Measurements from ENCODE around the gene MYH14. TPM values are rescaled to one million over a fixed set of nuclear protein-coding genes. Genes with fewer than 3 reads are reported as not detected.

Gene MYH14
- total RNA-seq, 2 experiments from 2014 or later = not detected

DNA sequence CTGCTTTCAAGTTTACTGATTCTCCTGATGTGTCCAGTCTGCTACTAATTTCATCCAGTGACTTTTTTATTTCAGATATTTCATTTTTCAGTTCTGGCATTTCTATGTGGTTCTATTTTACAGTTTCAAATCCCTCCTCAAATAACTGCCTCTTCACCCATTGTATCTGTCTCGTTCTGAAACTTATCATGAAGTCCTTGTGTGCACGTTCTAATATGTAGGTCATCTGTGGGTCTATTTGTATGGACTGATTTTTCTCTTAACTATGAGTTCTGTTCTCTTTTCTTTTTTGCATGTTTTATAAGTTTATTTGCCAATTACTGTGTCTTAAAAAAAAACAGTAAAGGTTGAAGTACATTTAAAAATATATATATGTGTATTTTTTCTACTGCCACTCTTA, 82.4 kb downstream of the MYH14 start:
- ATAC-seq (no peak), DNase-seq (no peak)
- peaks cover 23% of the 10 kb centered on the region for H3K27me3 Mint-ChIP-seq
- ChIA-PET CTCF (no interaction called here), POLR2A (no interaction called here)
- no peak overlapping the region for H3K4me3 Mint-ChIP-seq
- intact Hi-C loops (cut with DNase I, micrococcal nuclease) = no loop called here
- peaks cover 2% of the 10 kb centered on the region for H3K4me1 Mint-ChIP-seq
- H3K9me3 Mint-ChIP-seq (ENCODE audit: low read depth) = peaks cover 11% of the 10 kb centered on the region
- H3K36me3 Mint-ChIP-seq (ENCODE audit: low read depth) = no peaks in the 10 kb centered on the region
- no peak overlapping the region for H3K27ac Mint-ChIP-seq

DNA sequence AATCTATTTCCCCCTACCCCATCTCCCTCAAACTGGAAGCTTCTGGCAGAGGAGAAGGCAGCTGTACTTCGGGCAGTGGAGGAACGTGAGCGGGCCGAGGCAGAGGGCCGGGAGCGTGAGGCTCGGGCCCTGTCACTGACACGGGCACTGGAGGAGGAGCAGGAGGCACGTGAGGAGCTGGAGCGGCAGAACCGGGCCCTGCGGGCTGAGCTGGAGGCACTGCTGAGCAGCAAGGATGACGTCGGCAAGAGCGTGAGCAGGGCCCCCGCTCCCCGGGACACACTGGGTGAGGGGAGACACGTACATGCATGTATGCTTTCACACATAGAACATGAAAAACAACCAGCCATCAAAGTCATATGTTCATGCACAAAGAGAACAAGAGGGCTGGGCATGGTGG, 83.0 kb downstream of the MYH14 start:
- H3K9me3 Mint-ChIP-seq (ENCODE audit: low read depth) = peaks cover 11% of the 10 kb centered on the region
- no peaks in the 10 kb centered on the region for H3K36me3 Mint-ChIP-seq (ENCODE audit: low read depth)
- H3K4me3 Mint-ChIP-seq = no peak overlapping the region
- DNase-seq = no peak
- H3K4me1 Mint-ChIP-seq = peaks cover 2% of the 10 kb centered on the region
- ATAC-seq = no peak
- H3K27ac Mint-ChIP-seq = no peak overlapping the region
- intact Hi-C loops (cut with DNase I, micrococcal nuclease) = no loop called here
- POLR2A ChIA-PET = no interaction called here
- CTCF ChIA-PET = no interaction called here
- peaks cover 23% of the 10 kb centered on the region for H3K27me3 Mint-ChIP-seq

DNA sequence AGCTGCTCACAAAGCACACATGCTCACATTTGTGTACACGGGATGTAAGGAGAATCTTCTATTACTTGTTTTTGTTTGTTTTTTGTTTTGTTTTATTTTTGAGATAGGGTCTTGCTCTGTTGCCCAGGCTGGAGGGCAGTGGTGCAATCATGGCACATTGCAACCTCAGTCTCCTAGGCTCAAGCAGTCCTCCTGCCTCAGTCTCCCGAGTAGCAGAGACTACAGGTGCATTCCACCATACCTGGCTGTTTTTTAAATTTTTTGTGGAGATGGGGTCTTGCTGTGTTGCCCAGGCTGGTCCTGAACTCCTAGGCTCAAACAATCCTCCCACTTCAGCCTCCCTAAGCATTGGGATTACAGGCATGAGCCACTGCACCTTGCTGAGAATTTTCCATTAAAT, 83.9 kb downstream of the MYH14 start:
- intact Hi-C loops (cut with DNase I, micrococcal nuclease) = no loop called here
- Mint-ChIP-seq H3K9me3 (ENCODE audit: low read depth) (peaks cover 11% of the 10 kb centered on the region), H3K4me3 (no peak overlapping the region), H3K4me1 (peaks cover 2% of the 10 kb centered on the region), H3K27me3 (peaks cover 23% of the 10 kb centered on the region), H3K36me3 (ENCODE audit: low read depth) (no peaks in the 10 kb centered on the region), H3K27ac (no peak overlapping the region)
- no peak for DNase-seq
- ChIA-PET POLR2A (no interaction called here), CTCF (no interaction called here)
- ATAC-seq = no peak

DNA sequence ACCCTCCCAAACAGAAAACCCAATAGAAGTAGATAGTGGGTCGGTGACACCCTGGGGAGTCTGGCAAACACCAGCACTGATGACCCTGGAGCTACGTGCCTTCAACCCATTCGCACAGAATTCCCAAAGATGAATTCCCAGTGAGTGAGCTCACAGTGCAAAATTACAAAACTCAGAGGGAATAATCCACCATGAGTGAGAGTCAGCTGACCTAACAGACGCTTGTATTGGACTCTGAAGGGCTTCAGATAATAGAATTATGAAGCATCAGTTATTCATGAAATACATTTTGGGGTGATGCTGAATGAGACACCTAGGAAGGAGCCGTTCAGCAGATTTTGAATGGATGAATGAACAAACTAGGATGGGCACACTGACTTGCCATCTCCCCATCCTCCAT, 85.5 kb downstream of the MYH14 start:
- POLR2A ChIA-PET = no interaction called here
- Mint-ChIP-seq H3K36me3 (ENCODE audit: low read depth) (no peaks in the 10 kb centered on the region), H3K27me3 (peaks cover 34% of the 10 kb centered on the region), H3K4me3 (no peak overlapping the region), H3K9me3 (ENCODE audit: low read depth) (peaks cover 11% of the 10 kb centered on the region), H3K4me1 (no peaks in the 10 kb centered on the region), H3K27ac (no peak overlapping the region)
- intact Hi-C loops (cut with DNase I, micrococcal nuclease) = no loop called here
- no peak for ATAC-seq
- no peak for DNase-seq
- CTCF ChIA-PET = interaction anchor here (0.7 to 0.8 kb wide), 2 partner anchors 10 kb away, joined by 3 read pairs; no protein-coding TSS in a partner anchor

DNA sequence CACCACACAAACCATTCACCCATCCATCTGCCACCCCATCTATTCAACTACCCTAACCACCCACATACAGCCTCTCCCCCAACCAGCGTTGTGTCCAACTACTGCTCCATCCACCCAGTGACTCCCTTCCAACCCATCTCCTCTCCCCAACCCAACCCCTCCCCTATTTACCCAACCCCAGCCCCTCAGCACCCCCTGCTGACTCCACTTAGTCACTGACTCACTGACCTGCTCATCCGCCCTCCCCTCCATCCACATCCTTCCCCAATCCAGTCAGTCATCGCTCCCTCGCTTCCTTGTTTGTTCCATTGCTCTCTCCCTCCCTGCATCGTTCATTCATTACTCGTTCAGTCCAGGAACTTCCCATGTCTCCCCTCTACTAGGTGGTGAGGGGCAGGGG, 86.6 kb downstream of the MYH14 start:
- ChIA-PET POLR2A (no interaction called here), CTCF (interaction anchor here (0.7 kb wide), 1 partner anchor 68 kb away, joined by 3 read pairs; no protein-coding TSS in a partner anchor)
- Mint-ChIP-seq H3K27me3 (peaks cover 35% of the 10 kb centered on the region), H3K4me1 (no peaks in the 10 kb centered on the region), H3K9me3 (ENCODE audit: low read depth) (peaks cover 11% of the 10 kb centered on the region), H3K27ac (no peak overlapping the region), H3K4me3 (no peak overlapping the region), H3K36me3 (ENCODE audit: low read depth) (no peaks in the 10 kb centered on the region)
- intact Hi-C loops (cut with DNase I, micrococcal nuclease) = no loop called here
- ATAC-seq = no peak
- DNase-seq = no peak

DNA sequence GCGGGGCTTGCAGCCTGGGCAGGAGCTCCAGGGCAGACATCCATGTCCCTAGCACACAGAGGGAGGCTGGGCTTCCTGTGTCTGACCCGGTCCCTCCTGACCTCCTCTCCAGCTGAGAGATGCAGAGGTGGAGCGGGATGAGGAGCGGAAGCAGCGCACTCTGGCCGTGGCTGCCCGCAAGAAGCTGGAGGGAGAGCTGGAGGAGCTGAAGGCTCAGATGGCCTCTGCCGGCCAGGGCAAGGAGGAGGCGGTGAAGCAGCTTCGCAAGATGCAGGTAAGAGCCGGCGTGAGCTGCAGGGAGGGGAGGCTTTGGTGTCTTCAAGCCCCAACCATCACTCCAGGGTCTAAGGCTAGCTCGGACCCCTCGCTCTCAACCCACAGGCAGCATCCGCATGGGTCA, 87.4 kb downstream of the MYH14 start:
- ATAC-seq (no peak), DNase-seq (no peak)
- no peak overlapping the region for H3K4me3 Mint-ChIP-seq
- H3K27me3 Mint-ChIP-seq = peaks cover 33% of the 10 kb centered on the region
- intact Hi-C loops (cut with DNase I, micrococcal nuclease) = no loop called here
- H3K36me3 Mint-ChIP-seq (ENCODE audit: low read depth) = no peaks in the 10 kb centered on the region
- ChIA-PET CTCF (interaction anchor here (0.6 to 1.0 kb wide), 4 partner anchors 10 to 169 kb away, joined by 3 to 4 read pairs (median 3); no protein-coding TSS in a partner anchor), POLR2A (no interaction called here)
- no peak overlapping the region for H3K27ac Mint-ChIP-seq
- H3K4me1 Mint-ChIP-seq = no peaks in the 10 kb centered on the region
- peaks cover 9% of the 10 kb centered on the region for H3K9me3 Mint-ChIP-seq (ENCODE audit: low read depth)

DNA sequence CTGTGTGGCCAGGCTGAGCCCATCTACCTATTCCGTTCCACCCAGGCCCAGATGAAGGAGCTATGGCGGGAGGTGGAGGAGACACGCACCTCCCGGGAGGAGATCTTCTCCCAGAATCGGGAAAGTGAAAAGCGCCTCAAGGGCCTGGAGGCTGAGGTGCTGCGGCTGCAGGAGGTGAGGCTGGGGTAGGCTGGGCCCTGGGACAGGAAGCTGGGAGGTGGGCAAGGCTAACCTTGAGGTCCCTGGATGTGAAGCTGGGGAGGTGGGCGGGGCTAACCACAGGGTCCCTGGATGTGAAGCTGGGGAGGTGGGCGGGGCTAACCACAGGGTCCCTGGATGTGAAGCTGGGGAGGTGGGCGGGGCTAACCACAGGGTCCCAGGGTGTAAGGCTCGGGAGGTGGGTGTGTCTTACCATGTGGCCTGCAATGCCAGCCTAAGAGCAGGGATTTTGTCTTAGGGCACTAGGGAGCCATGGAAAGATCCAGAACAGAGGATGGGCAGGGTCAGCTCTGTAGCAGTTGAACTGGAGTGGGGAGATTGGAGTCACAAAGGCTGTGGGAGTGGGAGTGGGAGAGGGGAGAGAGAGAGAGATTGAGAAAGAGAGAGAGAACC, 88.9 kb downstream of the MYH14 start:
- Mint-ChIP-seq H3K27ac (no peak overlapping the region), H3K36me3 (ENCODE audit: low read depth) (no peaks in the 10 kb centered on the region), H3K27me3 (peaks cover 29% of the 10 kb centered on the region), H3K4me1 (no peaks in the 10 kb centered on the region), H3K9me3 (ENCODE audit: low read depth) (peaks cover 3% of the 10 kb centered on the region), H3K4me3 (no peak overlapping the region)
- intact Hi-C loops (cut with DNase I, micrococcal nuclease) = no loop called here
- DNase-seq (no peak), ATAC-seq (no peak)
- ChIA-PET CTCF (interaction anchor here (0.7 to 0.8 kb wide), 2 partner anchors 156 to 1585 kb away, joined by 3 to 4 read pairs; no protein-coding TSS in a partner anchor), POLR2A (no interaction called here)

DNA sequence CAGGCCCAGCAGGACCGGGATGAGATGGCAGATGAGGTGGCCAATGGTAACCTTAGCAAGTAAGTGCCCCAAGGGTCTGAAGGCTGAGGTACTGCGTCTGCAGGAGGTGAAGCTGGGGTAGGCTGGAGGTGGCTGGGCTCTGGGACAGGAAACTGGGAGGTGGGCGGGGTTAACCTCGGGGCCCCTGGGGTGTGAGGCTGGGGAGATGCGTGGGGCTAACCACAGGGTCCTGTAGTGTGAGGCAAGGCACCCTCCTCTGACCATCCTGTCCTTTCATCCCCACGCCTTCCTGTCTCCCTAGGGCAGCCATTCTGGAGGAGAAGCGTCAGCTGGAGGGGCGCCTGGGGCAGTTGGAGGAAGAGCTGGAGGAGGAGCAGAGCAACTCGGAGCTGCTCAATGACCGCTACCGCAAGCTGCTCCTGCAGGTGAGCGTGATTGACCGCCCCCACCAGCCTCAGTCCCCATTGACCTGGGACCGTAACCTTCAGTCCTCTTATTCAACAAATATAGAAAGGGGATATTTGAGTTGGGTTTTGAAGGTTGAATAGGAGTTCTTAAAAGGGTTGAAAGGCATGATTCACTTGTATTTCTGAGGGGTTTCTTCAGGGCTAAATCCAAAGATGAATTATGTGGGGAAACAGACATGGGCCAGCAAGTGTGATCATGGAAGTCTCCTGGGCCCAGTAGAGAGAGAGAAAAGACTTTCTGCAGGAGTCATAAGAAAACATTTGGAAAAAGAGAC, 90.0 kb downstream of the MYH14 start:
- DNase-seq (no peak), ATAC-seq (no peak)
- CTCF ChIA-PET = no interaction called here
- POLR2A ChIA-PET = no interaction called here
- H3K9me3 Mint-ChIP-seq (ENCODE audit: low read depth) = peaks cover 1% of the 10 kb centered on the region
- H3K27ac Mint-ChIP-seq = no peak overlapping the region
- H3K27me3 Mint-ChIP-seq = peaks cover 30% of the 10 kb centered on the region
- no peaks in the 10 kb centered on the region for H3K36me3 Mint-ChIP-seq (ENCODE audit: low read depth)
- no peaks in the 10 kb centered on the region for H3K4me1 Mint-ChIP-seq
- no peak overlapping the region for H3K4me3 Mint-ChIP-seq
- intact Hi-C loops (cut with DNase I, micrococcal nuclease) = no loop called here

DNA sequence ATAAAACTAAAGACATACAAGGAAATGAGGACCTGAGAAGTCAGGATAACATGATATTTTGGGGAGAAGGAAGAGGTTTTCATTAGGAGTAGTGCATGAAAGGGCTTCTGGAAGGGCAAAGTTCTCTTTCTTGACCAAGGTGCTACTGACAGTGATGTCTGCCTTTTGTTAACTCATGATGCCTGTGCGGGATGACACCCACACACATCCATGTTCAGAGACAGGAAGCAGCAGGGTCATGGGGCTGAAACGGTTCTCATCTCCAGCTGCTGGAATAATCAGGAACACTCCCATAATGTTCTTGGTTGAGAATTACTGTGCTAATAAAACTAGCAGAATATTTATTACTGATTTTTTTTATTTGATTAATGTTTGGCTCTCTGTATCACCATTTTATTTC, 96.6 kb downstream of the MYH14 start:
- ChIA-PET CTCF (interaction anchor here (0.7 kb wide), 2 partner anchors 9 to 256 kb away, joined by 3 to 4 read pairs; no protein-coding TSS in a partner anchor), POLR2A (no interaction called here)
- Mint-ChIP-seq H3K27me3 (peaks cover 23% of the 10 kb centered on the region), H3K36me3 (ENCODE audit: low read depth) (peaks cover 2% of the 10 kb centered on the region), H3K4me1 (peaks cover 18% of the 10 kb centered on the region), H3K27ac (no peak overlapping the region), H3K9me3 (ENCODE audit: low read depth) (peaks cover 9% of the 10 kb centered on the region), H3K4me3 (no peak overlapping the region)
- ATAC-seq (no peak), DNase-seq (no peak)
- intact Hi-C loops (cut with DNase I, micrococcal nuclease) = no loop called here

DNA sequence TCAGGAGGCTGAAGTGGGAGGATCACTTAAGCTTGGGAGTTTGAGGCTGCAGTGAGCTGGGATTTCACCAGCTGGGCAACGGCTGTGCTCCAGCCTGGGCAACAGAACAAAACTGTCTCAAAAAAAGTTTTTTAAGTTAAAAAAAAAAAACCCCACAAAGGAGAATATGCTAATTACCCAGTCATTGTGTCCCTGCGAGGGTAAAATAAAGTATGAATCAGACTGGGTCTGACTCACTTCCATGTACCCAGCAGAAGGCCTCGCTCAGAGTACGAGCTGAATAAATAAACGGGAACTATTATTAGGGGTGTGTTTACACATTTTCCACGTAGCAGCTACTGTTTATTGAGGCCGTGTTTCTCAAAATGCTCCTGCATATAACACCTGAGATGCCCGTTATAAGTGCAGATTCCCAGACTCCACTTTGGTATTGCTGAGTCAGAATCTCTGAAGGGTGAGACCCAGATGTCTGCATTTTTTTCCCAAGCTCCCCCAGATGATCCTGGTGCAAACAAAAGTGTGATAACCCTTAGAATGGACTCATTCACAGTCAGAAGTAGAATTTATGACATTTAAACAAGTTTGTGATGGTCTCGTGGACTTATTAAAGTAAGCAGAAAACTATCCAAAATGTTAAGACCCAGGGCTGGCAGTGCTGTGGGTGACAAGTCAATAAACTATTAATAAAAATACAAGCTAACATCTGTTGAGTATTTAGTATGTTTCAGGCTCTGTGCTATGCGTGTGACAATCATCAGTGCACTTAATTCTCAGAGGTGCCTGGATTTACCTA, 97.6 kb downstream of the MYH14 start:
- ChIA-PET POLR2A (interaction anchor here (0.5 to 1.0 kb wide), 2 partner anchors 31 to 504 kb away, joined by 3 to 8 read pairs; no protein-coding TSS in a partner anchor), CTCF (interaction anchor here (0.7 to 0.9 kb wide), 4 partner anchors 10 to 255 kb away, joined by 3 to 4 read pairs (median 3); no protein-coding TSS in a partner anchor)
- Mint-ChIP-seq H3K4me3 (no peak overlapping the region), H3K9me3 (ENCODE audit: low read depth) (peaks cover 9% of the 10 kb centered on the region), H3K4me1 (peaks cover 18% of the 10 kb centered on the region), H3K27ac (no peak overlapping the region), H3K36me3 (ENCODE audit: low read depth) (peaks cover 2% of the 10 kb centered on the region), H3K27me3 (peaks cover 25% of the 10 kb centered on the region)
- ATAC-seq (peak; percentile 99), DNase-seq (peak; percentile 36)
- intact Hi-C loops (cut with DNase I, micrococcal nuclease) = loop anchor here in 1 of 2 experiments (1.0 kb wide), 3 partner anchors 24 to 46 kb away; partner anchors contain the start of gene KCNC3

DNA sequence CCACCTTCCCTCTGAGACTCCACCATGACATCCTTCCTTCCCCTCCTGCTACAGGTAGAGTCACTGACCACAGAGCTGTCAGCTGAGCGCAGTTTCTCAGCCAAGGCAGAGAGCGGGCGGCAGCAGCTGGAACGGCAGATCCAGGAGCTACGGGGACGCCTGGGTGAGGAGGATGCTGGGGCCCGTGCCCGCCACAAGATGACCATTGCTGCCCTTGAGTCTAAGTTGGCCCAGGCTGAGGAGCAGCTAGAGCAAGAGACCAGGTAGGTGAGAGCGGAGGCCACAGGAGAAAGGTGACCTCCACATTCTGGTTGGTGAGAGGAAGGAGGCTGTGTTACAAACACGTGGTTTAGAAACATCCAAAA, 98.2 kb downstream of the MYH14 start:
- ATAC-seq (peak; percentile 14), DNase-seq (peak; percentile 29)
- peaks cover 18% of the 10 kb centered on the region for H3K4me1 Mint-ChIP-seq
- peaks cover 2% of the 10 kb centered on the region for H3K36me3 Mint-ChIP-seq (ENCODE audit: low read depth)
- peaks cover 9% of the 10 kb centered on the region for H3K9me3 Mint-ChIP-seq (ENCODE audit: low read depth)
- H3K27me3 Mint-ChIP-seq = peaks cover 29% of the 10 kb centered on the region
- H3K4me3 Mint-ChIP-seq = no peak overlapping the region
- ChIA-PET CTCF (interaction anchor here (0.7 kb wide), 1 partner anchor 62 kb away, joined by 3 read pairs; no protein-coding TSS in a partner anchor), POLR2A (no interaction called here)
- intact Hi-C loops (cut with DNase I, micrococcal nuclease) = loop anchor here in 1 of 2 experiments (1.0 kb wide), 3 partner anchors 24 to 46 kb away; partner anchors contain the start of gene KCNC3
- H3K27ac Mint-ChIP-seq = no peak overlapping the region
